Measurements from ENCODE around the gene MPV17. TPM values are rescaled to one million over a fixed set of nuclear protein-coding genes. Genes with fewer than 3 reads are reported as not detected.

The MPV17 gene
- total and polyA plus RNA-seq, 2 of the 13 experiments (the other 11 are each of a cell fraction or from before 2014, with no cell fraction given), result 48.9 to 129 TPM

DNA sequence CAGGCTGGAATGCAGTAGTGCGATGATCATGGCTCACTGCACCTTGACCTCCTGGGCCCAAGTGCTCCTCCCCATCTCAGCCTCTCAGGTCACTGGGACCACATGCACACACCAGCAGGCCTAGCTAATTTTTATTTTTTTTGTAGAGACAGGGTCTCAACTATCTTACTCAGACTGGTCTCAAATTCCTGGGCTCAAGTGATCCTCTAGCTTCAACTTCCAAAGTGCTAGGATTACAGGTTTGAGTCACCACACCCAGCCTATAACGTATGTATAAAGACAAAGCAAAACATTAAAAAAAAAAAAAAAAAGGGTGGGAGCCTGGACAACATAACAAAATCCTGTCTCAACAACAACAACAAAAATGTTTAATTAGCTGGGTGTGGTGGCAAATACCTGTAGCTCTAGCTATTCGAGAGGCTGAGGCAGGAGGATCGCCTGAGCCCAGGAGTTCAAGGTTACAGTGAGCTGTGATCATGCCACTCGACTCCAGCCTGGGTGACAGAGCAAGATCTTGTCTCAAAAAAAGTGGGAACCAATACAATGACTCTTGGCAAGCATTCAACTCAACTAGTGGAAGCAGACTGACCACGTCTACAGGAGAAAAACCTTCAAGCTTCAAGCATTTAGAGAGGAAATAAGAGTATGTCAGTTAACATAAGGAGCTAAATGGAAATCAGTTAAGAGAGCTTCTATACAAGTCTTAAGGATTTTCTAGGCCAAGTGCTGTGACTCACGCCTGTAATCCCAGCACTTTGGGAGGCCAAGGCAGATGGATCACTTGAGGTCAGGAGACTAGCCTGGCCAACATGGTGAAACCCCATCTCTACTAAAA lies 31.1 kb upstream of the MPV17 start (continued):
- TF ChIP-seq SOX13 (IDR thresholded peaks at IDR 0.05) (no peak), SOX13 (CRISPR knock-in tag; conservative IDR thresholded peaks at IDR 0.05 in 1 of 2, IDR thresholded peaks at IDR 0.05 in 1 of 2) (peak in 1 of 2 experiments; percentile 60; a peak in 2 of 4 replicates), ERF (CRISPR knock-in tag; IDR thresholded peaks at IDR 0.05) (peak; percentile 33; the same call in 1 of the 2 replicates), KAT7 (CRISPR knock-in tag; IDR thresholded peaks at IDR 0.05; ENCODE audit: borderline replicate concordance) (peak; percentile 50; the same call in 1 of the 2 replicates), MXI1 (IDR thresholded peaks at IDR 0.05; ENCODE audit: borderline replicate concordance, low read depth, low read length) (peak; percentile 57; the same call in 1 of the 3 replicates), ZNF878 (CRISPR knock-in tag; IDR thresholded peaks at IDR 0.05) (no peak), ATF7 (IDR thresholded peaks at IDR 0.05) (no peak), ATF7 (CRISPR knock-in tag; IDR thresholded peaks at IDR 0.05) (0 out of 2 replicates have a peak, but pooled peaks have one; percentile 54), FOXJ3 (CRISPR knock-in tag; IDR thresholded peaks at IDR 0.05; ENCODE audit: borderline replicate concordance) (no peak), ZNF691 (CRISPR knock-in tag; IDR thresholded peaks at IDR 0.05; ENCODE audit: borderline replicate concordance, low read depth) (peak; percentile 11; the same call in 1 of the 2 replicates), SAP130 (CRISPR knock-in tag; IDR thresholded peaks at IDR 0.05; ENCODE audit: low read depth) (peak; percentile 73), KMT2A (CRISPR knock-in tag; IDR thresholded peaks at IDR 0.05) (peak; percentile 49; the same call in 1 of the 2 replicates), POGZ (CRISPR knock-in tag; IDR thresholded peaks at IDR 0.05) (peak; percentile 54), NFATC3 (CRISPR knock-in tag; IDR thresholded peaks at IDR 0.05) (no peak), CREM (IDR thresholded peaks at IDR 0.05) (0 out of 2 replicates have a peak, but pooled peaks have one; percentile 32), CREM (CRISPR knock-in tag; IDR thresholded peaks at IDR 0.05) (no peak), CBFB (CRISPR knock-in tag; IDR thresholded peaks at IDR 0.05) (0 out of 2 replicates have a peak, but pooled peaks have one; percentile 9), NAIF1 (CRISPR knock-in tag; IDR thresholded peaks at IDR 0.05; ENCODE audit: borderline replicate concordance) (0 out of 2 replicates have a peak, but pooled peaks have one; percentile 39), ZNF230 (CRISPR knock-in tag; IDR thresholded peaks at IDR 0.05) (0 out of 2 replicates have a peak, but pooled peaks have one; percentile 26)
- TF ChIP-seq, protein P1, sequence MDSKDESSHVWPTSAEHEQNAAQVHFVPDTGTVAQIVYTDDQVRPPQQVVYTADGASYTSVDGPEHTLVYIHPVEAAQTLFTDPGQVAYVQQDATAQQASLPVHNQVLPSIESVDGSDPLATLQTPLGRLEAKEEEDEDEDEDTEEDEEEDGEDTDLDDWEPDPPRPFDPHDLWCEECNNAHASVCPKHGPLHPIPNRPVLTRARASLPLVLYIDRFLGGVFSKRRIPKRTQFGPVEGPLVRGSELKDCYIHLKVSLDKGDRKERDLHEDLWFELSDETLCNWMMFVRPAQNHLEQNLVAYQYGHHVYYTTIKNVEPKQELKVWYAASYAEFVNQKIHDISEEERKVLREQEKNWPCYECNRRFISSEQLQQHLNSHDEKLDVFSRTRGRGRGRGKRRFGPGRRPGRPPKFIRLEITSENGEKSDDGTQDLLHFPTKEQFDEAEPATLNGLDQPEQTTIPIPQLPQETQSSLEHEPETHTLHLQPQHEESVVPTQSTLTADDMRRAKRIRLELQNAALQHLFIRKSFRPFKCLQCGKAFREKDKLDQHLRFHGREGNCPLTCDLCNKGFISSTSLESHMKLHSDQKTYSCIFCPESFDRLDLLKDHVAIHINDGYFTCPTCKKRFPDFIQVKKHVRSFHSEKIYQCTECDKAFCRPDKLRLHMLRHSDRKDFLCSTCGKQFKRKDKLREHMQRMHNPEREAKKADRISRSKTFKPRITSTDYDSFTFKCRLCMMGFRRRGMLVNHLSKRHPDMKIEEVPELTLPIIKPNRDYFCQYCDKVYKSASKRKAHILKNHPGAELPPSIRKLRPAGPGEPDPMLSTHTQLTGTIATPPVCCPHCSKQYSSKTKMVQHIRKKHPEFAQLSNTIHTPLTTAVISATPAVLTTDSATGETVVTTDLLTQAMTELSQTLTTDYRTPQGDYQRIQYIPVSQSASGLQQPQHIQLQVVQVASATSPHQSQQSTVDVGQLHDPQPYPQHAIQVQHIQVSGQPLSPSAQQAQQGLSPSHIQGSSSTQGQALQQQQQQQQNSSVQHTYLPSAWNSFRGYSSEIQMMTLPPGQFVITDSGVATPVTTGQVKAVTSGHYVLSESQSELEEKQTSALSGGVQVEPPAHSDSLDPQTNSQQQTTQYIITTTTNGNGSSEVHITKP (CRISPR knock-in tag; IDR thresholded peaks at IDR 0.05; ENCODE audit: low read depth), result peak; percentile 59; the same call in 1 of the 2 replicates
- TF ChIP-seq, protein P2, sequence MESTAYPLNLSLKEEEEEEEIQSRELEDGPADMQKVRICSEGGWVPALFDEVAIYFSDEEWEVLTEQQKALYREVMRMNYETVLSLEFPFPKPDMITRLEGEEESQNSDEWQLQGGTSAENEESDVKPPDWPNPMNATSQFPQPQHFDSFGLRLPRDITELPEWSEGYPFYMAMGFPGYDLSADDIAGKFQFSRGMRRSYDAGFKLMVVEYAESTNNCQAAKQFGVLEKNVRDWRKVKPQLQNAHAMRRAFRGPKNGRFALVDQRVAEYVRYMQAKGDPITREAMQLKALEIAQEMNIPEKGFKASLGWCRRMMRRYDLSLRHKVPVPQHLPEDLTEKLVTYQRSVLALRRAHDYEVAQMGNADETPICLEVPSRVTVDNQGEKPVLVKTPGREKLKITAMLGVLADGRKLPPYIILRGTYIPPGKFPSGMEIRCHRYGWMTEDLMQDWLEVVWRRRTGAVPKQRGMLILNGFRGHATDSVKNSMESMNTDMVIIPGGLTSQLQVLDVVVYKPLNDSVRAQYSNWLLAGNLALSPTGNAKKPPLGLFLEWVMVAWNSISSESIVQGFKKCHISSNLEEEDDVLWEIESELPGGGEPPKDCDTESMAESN (CRISPR knock-in tag; conservative IDR thresholded peaks at IDR 0.05), result peak; percentile 27; the same call in 1 of the 2 replicates
- TF ChIP-seq, protein P3, sequence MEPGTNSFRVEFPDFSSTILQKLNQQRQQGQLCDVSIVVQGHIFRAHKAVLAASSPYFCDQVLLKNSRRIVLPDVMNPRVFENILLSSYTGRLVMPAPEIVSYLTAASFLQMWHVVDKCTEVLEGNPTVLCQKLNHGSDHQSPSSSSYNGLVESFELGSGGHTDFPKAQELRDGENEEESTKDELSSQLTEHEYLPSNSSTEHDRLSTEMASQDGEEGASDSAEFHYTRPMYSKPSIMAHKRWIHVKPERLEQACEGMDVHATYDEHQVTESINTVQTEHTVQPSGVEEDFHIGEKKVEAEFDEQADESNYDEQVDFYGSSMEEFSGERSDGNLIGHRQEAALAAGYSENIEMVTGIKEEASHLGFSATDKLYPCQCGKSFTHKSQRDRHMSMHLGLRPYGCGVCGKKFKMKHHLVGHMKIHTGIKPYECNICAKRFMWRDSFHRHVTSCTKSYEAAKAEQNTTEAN (CRISPR knock-in tag; conservative IDR thresholded peaks at IDR 0.05), result 0 out of 2 replicates have a peak, but pooled peaks have one; percentile 58

Data from HepG2 (cell line).